Cardiac ventricle fibroblast (primary cell): ENCODE measurements around the gene PREP. TPM values are rescaled to one million over a fixed set of nuclear protein-coding genes. Genes with fewer than 3 reads are reported as not detected.

Experiments used
- total RNA-seq: library from RNA; depleted of rRNA; stranded (reverse); fragments of >200 nt; gene quantifications from 2 replicates; pipeline ENCODE4 v1.2.3, GENCODE V29; 2015

PREP gene
- total RNA-seq = 19.9 and 22.5 TPM in 2 replicates

DNA sequence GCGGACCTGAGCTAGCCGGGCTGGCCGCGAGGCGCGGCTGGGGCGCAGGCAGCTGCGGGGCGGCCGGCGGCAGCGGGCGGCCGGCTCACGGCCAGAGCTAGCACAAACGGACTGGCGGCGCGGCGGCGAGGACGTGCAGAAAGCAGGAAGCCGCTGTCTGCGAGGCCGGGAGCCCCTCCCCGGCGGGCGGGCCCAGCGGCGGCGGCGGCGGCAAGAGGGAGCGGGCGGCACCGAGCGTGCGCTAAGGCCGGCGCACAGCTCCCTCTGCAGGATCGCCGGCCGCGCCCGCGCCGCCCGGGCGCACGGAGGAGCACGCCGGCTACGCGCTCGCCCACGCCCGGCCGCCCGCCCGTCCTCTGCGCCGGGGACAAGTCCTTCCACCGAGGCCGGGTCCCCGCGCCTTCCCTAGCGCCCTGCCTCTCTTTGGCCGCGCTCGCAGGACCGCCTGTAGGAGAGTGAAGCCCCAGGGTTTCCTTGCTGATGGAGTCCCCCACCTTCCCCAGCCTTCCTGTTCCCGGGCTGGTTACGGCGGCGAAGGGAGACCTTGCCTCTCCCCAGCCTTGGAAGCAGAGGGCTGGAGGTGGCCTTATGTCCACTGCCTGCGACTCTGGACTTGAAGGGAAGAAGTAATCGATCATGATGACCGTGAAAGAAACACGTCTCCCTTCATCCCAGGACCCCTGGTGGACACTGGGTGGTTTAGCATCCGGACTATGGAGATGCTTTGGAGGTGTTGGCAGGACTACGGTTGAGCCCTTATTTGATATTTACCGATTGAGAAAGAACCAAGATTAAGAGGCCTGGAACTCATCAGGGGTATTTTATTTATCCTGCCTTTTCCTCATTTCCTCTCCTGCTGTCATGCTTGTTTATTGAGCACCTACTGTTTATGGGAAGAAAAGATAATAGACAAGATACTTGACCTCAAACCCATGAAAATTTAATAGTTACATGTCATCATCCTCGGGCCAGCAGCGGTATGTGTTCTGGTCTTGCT, at the start of gene PREP:
PREP (minus strand) TSS at position 144 of the 997 bp plus-strand sequence. CDS start 191 bp downstream, outside the sequence.

Other genes with a start within 250 kb of the PREP start
- gene POPDC3, start 223.1 kb downstream of the PREP start, total RNA-seq = 7.3 and 11.4 TPM in 2 replicates